Measurements from ENCODE around the gene DHX35.

The DHX35 gene

GRCh38 chr20:39080326-39080725 lies 118.2 kb downstream of the DHX35 start:
- H3K36me3 Mint-ChIP-seq (ENCODE audit: low read depth): no peaks in the 10 kb centered on the region
- peaks cover 47% of the 10 kb centered on the region for H3K27me3 Mint-ChIP-seq (ENCODE audit: low read depth, poor library complexity)
- no peak overlapping the region for H3K27ac Mint-ChIP-seq
- no peak for TF ChIP-seq CTCF (IDR thresholded peaks at IDR 0.05)
- H3K4me1 Mint-ChIP-seq: peaks cover 40% of the 10 kb centered on the region
- no peak overlapping the region for H3K4me3 Mint-ChIP-seq
- H3K9me3 Mint-ChIP-seq: peaks cover 4% of the 10 kb centered on the region
- DNase-seq: no peak

GRCh38 chr20:39081255-39081654 lies 119.1 kb downstream of the DHX35 start:
- Mint-ChIP-seq H3K27me3 (ENCODE audit: low read depth, poor library complexity) (peaks cover 45% of the 10 kb centered on the region), H3K27ac (no peak overlapping the region), H3K36me3 (ENCODE audit: low read depth) (no peaks in the 10 kb centered on the region), H3K9me3 (peaks cover 11% of the 10 kb centered on the region), H3K4me3 (no peak overlapping the region), H3K4me1 (peaks cover 40% of the 10 kb centered on the region)
- peak; percentile 94 for TF ChIP-seq CTCF (IDR thresholded peaks at IDR 0.05)
- peak; percentile 89 for DNase-seq

- H3K4me3 Mint-ChIP-seq: no peak overlapping the region
- H3K36me3 Mint-ChIP-seq (ENCODE audit: low read depth): no peaks in the 10 kb centered on the region
- peaks cover 40% of the 10 kb centered on the region for H3K4me1 Mint-ChIP-seq
- H3K27me3 Mint-ChIP-seq (ENCODE audit: low read depth, poor library complexity): peaks cover 32% of the 10 kb centered on the region
- no peak for TF ChIP-seq CTCF (IDR thresholded peaks at IDR 0.05)
- DNase-seq: no peak
- H3K27ac Mint-ChIP-seq: peak overlapping the region; percentile 46
- peaks cover 14% of the 10 kb centered on the region for H3K9me3 Mint-ChIP-seq
Observed at GRCh38 chr20:39082622-39083398, 120.7 kb downstream of the DHX35 start.

- H3K4me3 Mint-ChIP-seq: no peak overlapping the region
- H3K27me3 Mint-ChIP-seq (ENCODE audit: low read depth, poor library complexity): peaks cover 28% of the 10 kb centered on the region
- H3K4me1 Mint-ChIP-seq: peaks cover 39% of the 10 kb centered on the region
- TF ChIP-seq CTCF (IDR thresholded peaks at IDR 0.05): no peak
- no peak overlapping the region for H3K27ac Mint-ChIP-seq
- H3K9me3 Mint-ChIP-seq: peaks cover 14% of the 10 kb centered on the region
- H3K36me3 Mint-ChIP-seq (ENCODE audit: low read depth): no peaks in the 10 kb centered on the region
- DNase-seq: no peak
Observed at GRCh38 chr20:39083761-39084160, 121.6 kb downstream of the DHX35 start.

GRCh38 chr20:39089029-39089428 lies 126.9 kb downstream of the DHX35 start:
- no peaks in the 10 kb centered on the region for H3K36me3 Mint-ChIP-seq (ENCODE audit: low read depth)
- TF ChIP-seq CTCF (IDR thresholded peaks at IDR 0.05): no peak
- H3K27me3 Mint-ChIP-seq (ENCODE audit: low read depth, poor library complexity): peaks cover 24% of the 10 kb centered on the region
- H3K27ac Mint-ChIP-seq: no peak overlapping the region
- no peak overlapping the region for H3K4me3 Mint-ChIP-seq
- H3K4me1 Mint-ChIP-seq: peaks cover 50% of the 10 kb centered on the region
- H3K9me3 Mint-ChIP-seq: peaks cover 20% of the 10 kb centered on the region
- DNase-seq: no peak
